ENCODE measurements around the gene DTX3.

- TF ChIP-seq CTCF (IDR thresholded peaks at IDR 0.05): no peak
- TF ChIP-seq POLR2AphosphoS5 (IDR thresholded peaks at IDR 0.05; ENCODE audit: insufficient read depth in 1 of 2, low read depth in 1 of 2): no peak
These were observed 29.8 kb upstream of the DTX3 start for GRCh38 chr12:57574795-57575194.

Data from vagina (tissue), 2 donors.